ENCODE results near the gene RAN. TPM values are rescaled to one million over a fixed set of nuclear protein-coding genes. Genes with fewer than 3 reads are reported as not detected.

Gene RAN
- total RNA-seq, 1 experiment from 2014 or later = 1,193 TPM

- no peak for ATAC-seq
- intact Hi-C loops (cut with micrococcal nuclease; ENCODE audit: unreplicated experiment) = no loop called here
- peak overlapping the region; percentile 96 for H3K27ac ChIP-seq (ENCODE audit: low read length)
- no peak for DNase-seq (ENCODE audit: low read depth, low spot score)
- TF ChIP-seq CTCF (IDR thresholded peaks at IDR 0.05) = no peak
- TF ChIP-seq POLR2AphosphoS5 (IDR thresholded peaks at IDR 0.05; ENCODE audit: low read depth, low read length) = no peak
- TF ChIP-seq REST (IDR thresholded peaks at IDR 0.05; ENCODE audit: insufficient read depth in 1 of 2, low read depth in 2 of 2, low read length in 1 of 2) = no peak
- ChIA-PET POLR2A (no interaction called here), CTCF (no interaction called here)
- H3K4me3 ChIP-seq (ENCODE audit: low read depth in 2 of 2, low read length in 2 of 2) = peak overlapping the region; percentile 86 to 94
- in situ Hi-C loops (cut with HindIII; ENCODE audit: low pct_unique_long_range_greater_than_20kb, low sequenced_read_pairs) = no loop called here
- no peaks in the 10 kb centered on the region for H3K9me3 ChIP-seq (ENCODE audit: control insufficient read depth, insufficient read depth, low read depth, low read length)
- H3K36me3 ChIP-seq (ENCODE audit: control insufficient read depth, insufficient read depth, low read length) = peaks cover 41% of the 10 kb centered on the region
- BruUV-seq (replicated peaks) = TSS peak; percentile 77
- H3K4me1 ChIP-seq (ENCODE audit: control insufficient read depth, insufficient read depth, low read length) = peaks cover 41% of the 10 kb centered on the region
- no peaks in the 10 kb centered on the region for H3K27me3 ChIP-seq (ENCODE audit: control insufficient read depth, insufficient read depth, low read length)
Measured at GRCh38 chr12:130873106-130873795, 1.4 kb downstream of the RAN start.

GRCh38 chr12:130873825-130874224, 2.0 kb downstream of the RAN start:
- ATAC-seq (no peak), DNase-seq (ENCODE audit: low read depth, low spot score) (no peak)
- peaks cover 41% of the 10 kb centered on the region for H3K36me3 ChIP-seq (ENCODE audit: control insufficient read depth, insufficient read depth, low read length)
- BruUV-seq (replicated peaks) = no TSS peak
- ChIA-PET CTCF (no interaction called here), POLR2A (no interaction called here)
- no peak for TF ChIP-seq REST (IDR thresholded peaks at IDR 0.05; ENCODE audit: insufficient read depth in 1 of 2, low read depth in 2 of 2, low read length in 1 of 2)
- no peak for TF ChIP-seq SIN3A (IDR thresholded peaks at IDR 0.05; ENCODE audit: borderline replicate concordance, insufficient read depth, low read depth, low read length)
- TF ChIP-seq POLR2AphosphoS5 (IDR thresholded peaks at IDR 0.05; ENCODE audit: low read depth, low read length) = no peak
- no peak for TF ChIP-seq CTCF (IDR thresholded peaks at IDR 0.05)
- no peak for TF ChIP-seq TCF7L2 (IDR thresholded peaks at IDR 0.05; ENCODE audit: low read depth, low read length)
- no peaks in the 10 kb centered on the region for H3K27me3 ChIP-seq (ENCODE audit: control insufficient read depth, insufficient read depth, low read length)
- H3K27ac ChIP-seq (ENCODE audit: low read length) = peak overlapping the region; percentile 96
- H3K4me3 ChIP-seq (ENCODE audit: low read depth in 2 of 2, low read length in 2 of 2) = peak overlapping the region; percentile 86 to 94
- intact Hi-C loops (cut with micrococcal nuclease; ENCODE audit: unreplicated experiment) = no loop called here
- in situ Hi-C loops (cut with HindIII; ENCODE audit: low pct_unique_long_range_greater_than_20kb, low sequenced_read_pairs) = no loop called here
- H3K9me3 ChIP-seq (ENCODE audit: control insufficient read depth, insufficient read depth, low read depth, low read length) = no peaks in the 10 kb centered on the region
- peaks cover 43% of the 10 kb centered on the region for H3K4me1 ChIP-seq (ENCODE audit: control insufficient read depth, insufficient read depth, low read length)
